ENCODE results near the gene APBB2.

Gene APBB2

GRCh38 chr4:40789031-40789430 is 425.3 kb downstream of the APBB2 start:
- no peak for DNase-seq (ENCODE audit: low read depth, low spot score)
- H3K4me3 ChIP-seq (ENCODE audit: low read length) = no peak overlapping the region

- no peak for DNase-seq (ENCODE audit: low read depth, low spot score)
- H3K4me3 ChIP-seq (ENCODE audit: low read length) = no peak overlapping the region
Measured at GRCh38 chr4:40788331-40788730, 426.0 kb downstream of the APBB2 start.

DNA sequence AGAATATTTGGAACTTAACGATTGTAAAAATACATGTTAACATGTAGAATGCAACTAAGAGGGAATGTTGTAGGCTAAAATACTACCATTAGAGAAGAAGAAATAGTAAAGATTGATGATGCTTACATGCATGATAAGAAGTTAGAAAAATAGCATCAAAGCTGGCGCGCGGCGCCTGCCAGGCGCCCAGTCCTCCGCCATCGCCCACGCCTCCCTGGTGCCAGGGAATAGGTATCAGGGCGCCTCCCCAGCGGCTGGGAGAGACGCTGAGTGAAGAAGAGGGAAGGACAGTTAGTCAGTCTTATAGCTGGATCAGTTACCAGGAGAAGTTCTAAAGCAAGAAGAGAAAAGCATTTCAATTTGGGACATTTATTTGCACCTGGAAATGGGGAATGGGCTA is 428.6 kb downstream of the APBB2 start:
- DNase-seq (ENCODE audit: low read depth, low spot score) = no peak
- H3K4me3 ChIP-seq (ENCODE audit: low read length) = no peak overlapping the region

- no peak overlapping the region for H3K4me3 ChIP-seq (ENCODE audit: low read length)
- DNase-seq (ENCODE audit: low read depth, low spot score) = no peak
Measured at GRCh38 chr4:40782876-40783275, 431.5 kb downstream of the APBB2 start.

GRCh38 chr4:40778090-40778489 is 436.3 kb downstream of the APBB2 start:
- no peak overlapping the region for H3K4me3 ChIP-seq (ENCODE audit: low read length)
- no peak for DNase-seq (ENCODE audit: low read depth, low spot score)

DNA sequence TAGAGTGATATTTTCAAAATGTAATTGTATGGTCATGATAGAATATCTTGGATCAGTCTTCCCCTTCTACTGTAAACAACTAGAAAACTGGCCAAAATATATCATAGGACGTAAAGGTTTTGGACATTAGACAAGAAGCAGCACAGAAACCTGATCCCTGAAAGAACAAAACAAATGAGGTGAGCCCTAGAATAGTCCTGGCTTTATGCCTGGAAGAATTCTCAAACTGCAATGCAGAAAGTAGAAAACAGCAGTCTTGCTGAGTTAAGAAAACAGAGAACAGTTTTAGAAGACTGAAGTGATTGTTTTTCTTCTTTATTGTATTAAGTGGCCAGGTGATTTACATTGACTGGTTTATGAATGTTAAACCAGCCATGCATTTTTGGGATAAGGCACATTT is 445.1 kb downstream of the APBB2 start:
- DNase-seq (ENCODE audit: low read depth, low spot score) = no peak
- H3K4me3 ChIP-seq (ENCODE audit: low read length) = no peak overlapping the region

DNA sequence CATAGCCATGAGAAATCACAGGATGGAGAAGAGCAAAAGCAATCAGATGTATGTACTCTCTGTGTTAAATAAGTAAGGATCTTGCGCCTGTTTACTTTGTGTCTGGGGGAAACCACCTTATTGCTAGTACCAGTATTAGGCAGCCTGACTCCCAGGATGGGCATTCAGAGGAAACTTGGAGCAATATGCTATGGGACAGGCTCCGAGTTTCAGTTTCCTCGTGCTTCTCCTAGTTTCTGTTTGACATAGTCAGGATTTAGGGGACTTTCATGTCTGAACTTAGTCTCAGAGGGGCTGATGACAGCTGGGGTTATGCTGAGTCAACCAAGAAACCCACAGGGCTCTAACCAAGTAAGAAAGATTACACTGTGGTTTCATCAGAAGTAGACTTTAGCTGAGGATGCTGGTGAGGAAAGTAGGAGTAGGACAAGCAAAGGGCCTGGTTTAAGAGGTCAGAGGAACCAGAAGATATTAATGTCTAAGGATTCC is 451.1 kb downstream of the APBB2 start:
- peak; percentile 70 for DNase-seq (ENCODE audit: low read depth, low spot score)
- no peak overlapping the region for H3K4me3 ChIP-seq (ENCODE audit: low read length)

Data from Jurkat, Clone E6-1 (cell line).